MCF 10A (cell line): ENCODE results near the gene CCDC201. TPM values are rescaled to one million over a fixed set of nuclear protein-coding genes. Genes with fewer than 3 reads are reported as not detected.

Experiments
- BruUV-seq: library from RNA; stranded (reverse); fragments of 400-500 nt; replicated peaks from 2 replicates; lab custom pipeline; 2021; lab: Mats Ljungman, UMichigan
- CTCF ChIA-PET: fragments of 300-600 bp; sonication (Branson Sonifier 250); formaldehyde crosslinking; extraction: SDS; loops from one replicate; lab custom pipeline; 2021; ENCODE audit warnings: antibody characterized with exemption, inconsistent platforms; lab: Yijun Ruan, JAX
- POLR2A ChIA-PET: fragments of 300-600, 350-650 bp; sonication (Branson Sonifier 250); formaldehyde crosslinking; extraction: SDS; loops from one replicate; lab custom pipeline; 2020; ENCODE audit warnings: antibody characterized with exemption, inconsistent platforms; lab: Yijun Ruan, JAX
- DNase-seq: peaks from one replicate; pipeline ENCODE4 v3.0.0-alpha.2; 2018; ENCODE audit not compliant: unreplicated experiment
- H3K27ac Mint-ChIP-seq: one replicate; pipeline ENCODE4 v1.8.0; 2022; ENCODE audit warnings: mild to moderate bottlenecking, low read depth, mixed read lengths; ENCODE audit not compliant: unreplicated experiment
- H3K27me3 Mint-ChIP-seq: one replicate; pipeline ENCODE4 v1.8.0; 2022; ENCODE audit warnings: mixed read lengths; ENCODE audit not compliant: insufficient read depth, unreplicated experiment
- H3K36me3 Mint-ChIP-seq: one replicate; pipeline ENCODE4 v1.8.0; 2022; ENCODE audit warnings: mild to moderate bottlenecking, moderate library complexity, mixed read lengths; ENCODE audit not compliant: insufficient read depth, unreplicated experiment
- H3K4me1 Mint-ChIP-seq: one replicate; pipeline ENCODE4 v1.8.0; 2022; ENCODE audit warnings: mixed read lengths; ENCODE audit not compliant: insufficient read depth, unreplicated experiment
- H3K4me3 Mint-ChIP-seq: one replicate; pipeline ENCODE4 v1.8.0; 2022; ENCODE audit warnings: mild to moderate bottlenecking, moderate library complexity, mixed read lengths; ENCODE audit not compliant: unreplicated experiment
- H3K9me3 Mint-ChIP-seq: one replicate; pipeline ENCODE4 v1.8.0; 2022; ENCODE audit warnings: mixed read lengths; ENCODE audit not compliant: unreplicated experiment
- CTCF ChIP-seq: fragments of 200-600 bp; IDR thresholded peaks from one replicate; pipeline ENCODE4 v1.8.0; 2022; ENCODE audit warnings: antibody characterized with exemption, mild to moderate bottlenecking; ENCODE audit not compliant: unreplicated experiment
- intact Hi-C: fragments of 100-400 bp; cut with micrococcal nuclease; formaldehyde crosslinking; loops from 2 replicates; pipeline ENCODE4 v1.14.1; 2022
- total RNA-seq: library from RNA; stranded (reverse); gene quantifications from 2 replicates; pipeline ENCODE4 v1.2.3, GENCODE V29; 2022

Gene CCDC201
- total RNA-seq, 1 experiment from 2014 or later: not detected

GRCh38 chr7:45888185-45888992 is 15.5 kb upstream of the CCDC201 start, which contains the start of gene IGFBP1:
IGFBP1 (plus strand) TSS chr7:45888488; CDS start chr7:45888653, 165 bp downstream.
- peak within 1 kb of the TSS; percentile 63 for H3K27ac Mint-ChIP-seq
- intact Hi-C loops: no loop called here

GRCh38 chr7:45886931-45887667 is 14.2 kb upstream of the CCDC201 start:
- Mint-ChIP-seq H3K27me3 (no peaks in the 10 kb centered on the region), H3K36me3 (no peaks in the 10 kb centered on the region), H3K27ac (peak overlapping the region; percentile 63), H3K9me3 (no peaks in the 10 kb centered on the region), H3K4me1 (peaks cover 45% of the 10 kb centered on the region), H3K4me3 (no peak overlapping the region)
- TF ChIP-seq CTCF: no peak
- no TSS peak for BruUV-seq
- intact Hi-C loops: no loop called here
- ChIA-PET POLR2A (no interaction called here), CTCF (interaction anchor here (0.6 to 1.4 kb wide), 5 partner anchors 15 to 1295 kb away, joined by 3 to 4 read pairs (median 3); no protein-coding TSS in a partner anchor)
- DNase-seq: no peak

More at GRCh38 chr7:45888185-45888992, 15.5 kb upstream of the CCDC201 start, which contains the start of gene IGFBP1:
- no peak for DNase-seq
- Mint-ChIP-seq H3K9me3 (no peaks in the 10 kb centered on the region), H3K4me1 (peaks cover 35% of the 10 kb centered on the region), H3K27me3 (no peaks in the 10 kb centered on the region), H3K4me3 (no peak within 1 kb of the TSS), H3K36me3 (no peaks in the 10 kb centered on the region)
- TF ChIP-seq CTCF: no peak
- CTCF ChIA-PET: interaction anchor here (0.6 to 1.3 kb wide), 4 partner anchors 14 to 1293 kb away, joined by 3 to 4 read pairs (median 3); no protein-coding TSS in a partner anchor
- POLR2A ChIA-PET: no interaction called here
- no TSS peak for BruUV-seq

- CTCF ChIA-PET: interaction anchor here (0.7 to 1.3 kb wide), 2 partner anchors 32 to 175 kb away, joined by 3 read pairs; no protein-coding TSS in a partner anchor
- peaks cover 57% of the 10 kb centered on the region for H3K4me1 Mint-ChIP-seq
- peak overlapping the region; percentile 40 for H3K4me3 Mint-ChIP-seq
Observed at GRCh38 chr7:45885264-45885882, 12.5 kb upstream of the CCDC201 start.

More at GRCh38 chr7:45885264-45885882, 12.5 kb upstream of the CCDC201 start:
- no peak for TF ChIP-seq CTCF
- POLR2A ChIA-PET: interaction anchor here (0.7 kb wide), 1 partner anchor 492 kb away, joined by 4 read pairs; no protein-coding TSS in a partner anchor
- H3K9me3 Mint-ChIP-seq: no peaks in the 10 kb centered on the region
- BruUV-seq: no TSS peak
- intact Hi-C loops: no loop called here
- no peaks in the 10 kb centered on the region for H3K36me3 Mint-ChIP-seq
- no peaks in the 10 kb centered on the region for H3K27me3 Mint-ChIP-seq
- peak overlapping the region; percentile 63 for H3K27ac Mint-ChIP-seq
- peak; percentile 74 for DNase-seq
